Calu3 (cell line): ENCODE results near the gene GALNTL6. TPM values are rescaled to one million over a fixed set of nuclear protein-coding genes. Genes with fewer than 3 reads are reported as not detected.

Experiments used
- BruUV-seq: library from RNA; stranded (reverse); fragments of 400-500 nt; replicated peaks from 2 replicates; lab custom pipeline; 2021; lab: Mats Ljungman, UMichigan
- CTCF ChIA-PET: fragments of 300-600 bp; sonication (Branson Sonifier 250); formaldehyde crosslinking; loops from one replicate; lab custom pipeline; 2022; ENCODE audit warnings: antibody characterized with exemption; lab: Charles Lee
- DNase-seq: peaks from one replicate; pipeline ENCODE4 v3.0.0; 2022
- H3K27ac Mint-ChIP-seq: one replicate; pipeline ENCODE4 v1.8.0; 2022; ENCODE audit warnings: mixed read lengths; ENCODE audit not compliant: unreplicated experiment
- H3K27me3 Mint-ChIP-seq: one replicate; pipeline ENCODE4 v1.8.0; 2022; ENCODE audit warnings: mixed read lengths; ENCODE audit not compliant: unreplicated experiment
- H3K36me3 Mint-ChIP-seq: one replicate; pipeline ENCODE4 v1.8.0; 2022; ENCODE audit warnings: mild to moderate bottlenecking, moderate library complexity, mixed read lengths; ENCODE audit not compliant: insufficient read depth, unreplicated experiment
- H3K4me1 Mint-ChIP-seq: one replicate; pipeline ENCODE4 v1.8.0; 2022; ENCODE audit warnings: mild to moderate bottlenecking, low read depth, mixed read lengths; ENCODE audit not compliant: unreplicated experiment
- H3K4me3 Mint-ChIP-seq: one replicate; pipeline ENCODE4 v1.8.0; 2022; ENCODE audit warnings: mild to moderate bottlenecking, low read depth, moderate library complexity, mixed read lengths; ENCODE audit not compliant: unreplicated experiment
- H3K9me3 Mint-ChIP-seq: one replicate; pipeline ENCODE4 v1.8.0; 2022; ENCODE audit warnings: low read depth, mixed read lengths; ENCODE audit not compliant: unreplicated experiment
- CTCF ChIP-seq: fragments of 200-600 bp; IDR thresholded peaks from one replicate; pipeline ENCODE4 v1.8.0; 2022; ENCODE audit warnings: antibody characterized with exemption; ENCODE audit not compliant: unreplicated experiment
- intact Hi-C: fragments of 100-400 bp; cut with micrococcal nuclease; formaldehyde crosslinking; loops from one replicate; pipeline ENCODE4 v1.10.0; 2022; ENCODE audit not compliant: unreplicated experiment
- total RNA-seq: library from RNA; stranded (reverse); gene quantifications from 2 replicates; pipeline ENCODE4 v1.2.3, GENCODE V29; 2022

Gene GALNTL6
- total RNA-seq, 1 experiment from 2014 or later: not detected

GRCh38 chr4:172619798-172620197 is 806.6 kb downstream of the GALNTL6 start:
- no peak for DNase-seq
- Mint-ChIP-seq H3K27ac (no peak overlapping the region), H3K4me3 (no peak overlapping the region), H3K4me1 (peaks cover 11% of the 10 kb centered on the region), H3K36me3 (no peaks in the 10 kb centered on the region), H3K9me3 (no peaks in the 10 kb centered on the region), H3K27me3 (no peaks in the 10 kb centered on the region)
- CTCF ChIA-PET: no interaction called here
- no peak for TF ChIP-seq CTCF
- intact Hi-C loops: no loop called here
- no TSS peak for BruUV-seq

GRCh38 chr4:172628263-172628662 is 815.1 kb downstream of the GALNTL6 start:
- no peak overlapping the region for H3K27ac Mint-ChIP-seq
- H3K4me1 Mint-ChIP-seq: no peaks in the 10 kb centered on the region
- DNase-seq: no peak
- no peak for TF ChIP-seq CTCF
- no peak overlapping the region for H3K4me3 Mint-ChIP-seq
- BruUV-seq: no TSS peak
- no peaks in the 10 kb centered on the region for H3K27me3 Mint-ChIP-seq
- no peaks in the 10 kb centered on the region for H3K36me3 Mint-ChIP-seq
- CTCF ChIA-PET: no interaction called here
- no peaks in the 10 kb centered on the region for H3K9me3 Mint-ChIP-seq
- intact Hi-C loops: no loop called here

GRCh38 chr4:172630280-172630679 is 817.1 kb downstream of the GALNTL6 start:
- no peak for TF ChIP-seq CTCF
- intact Hi-C loops: no loop called here
- H3K4me3 Mint-ChIP-seq: no peak overlapping the region
- H3K27me3 Mint-ChIP-seq: no peaks in the 10 kb centered on the region
- H3K27ac Mint-ChIP-seq: no peak overlapping the region
- no peaks in the 10 kb centered on the region for H3K36me3 Mint-ChIP-seq
- H3K4me1 Mint-ChIP-seq: no peaks in the 10 kb centered on the region
- DNase-seq: no peak
- BruUV-seq: no TSS peak
- H3K9me3 Mint-ChIP-seq: no peaks in the 10 kb centered on the region
- CTCF ChIA-PET: no interaction called here

GRCh38 chr4:172631832-172632231 is 818.6 kb downstream of the GALNTL6 start:
- no TSS peak for BruUV-seq
- DNase-seq: no peak
- no peaks in the 10 kb centered on the region for H3K4me1 Mint-ChIP-seq
- H3K27me3 Mint-ChIP-seq: no peaks in the 10 kb centered on the region
- H3K4me3 Mint-ChIP-seq: no peak overlapping the region
- TF ChIP-seq CTCF: no peak
- H3K9me3 Mint-ChIP-seq: no peaks in the 10 kb centered on the region
- no peak overlapping the region for H3K27ac Mint-ChIP-seq
- no peaks in the 10 kb centered on the region for H3K36me3 Mint-ChIP-seq
- intact Hi-C loops: no loop called here
- CTCF ChIA-PET: no interaction called here
